Stimulated activated CD8-positive, alpha-beta memory T cell treated with anti-CD3 and anti-CD28 coated beads, Interleukin-4, amount 100 ng/mL, for 48 hours (primary cell): ENCODE data around the gene BPIFB3.

Experiments
- DNase-seq: peaks from one replicate; pipeline ENCODE4 v3.0.0-alpha.2; 2020

BPIFB3 gene

DNA sequence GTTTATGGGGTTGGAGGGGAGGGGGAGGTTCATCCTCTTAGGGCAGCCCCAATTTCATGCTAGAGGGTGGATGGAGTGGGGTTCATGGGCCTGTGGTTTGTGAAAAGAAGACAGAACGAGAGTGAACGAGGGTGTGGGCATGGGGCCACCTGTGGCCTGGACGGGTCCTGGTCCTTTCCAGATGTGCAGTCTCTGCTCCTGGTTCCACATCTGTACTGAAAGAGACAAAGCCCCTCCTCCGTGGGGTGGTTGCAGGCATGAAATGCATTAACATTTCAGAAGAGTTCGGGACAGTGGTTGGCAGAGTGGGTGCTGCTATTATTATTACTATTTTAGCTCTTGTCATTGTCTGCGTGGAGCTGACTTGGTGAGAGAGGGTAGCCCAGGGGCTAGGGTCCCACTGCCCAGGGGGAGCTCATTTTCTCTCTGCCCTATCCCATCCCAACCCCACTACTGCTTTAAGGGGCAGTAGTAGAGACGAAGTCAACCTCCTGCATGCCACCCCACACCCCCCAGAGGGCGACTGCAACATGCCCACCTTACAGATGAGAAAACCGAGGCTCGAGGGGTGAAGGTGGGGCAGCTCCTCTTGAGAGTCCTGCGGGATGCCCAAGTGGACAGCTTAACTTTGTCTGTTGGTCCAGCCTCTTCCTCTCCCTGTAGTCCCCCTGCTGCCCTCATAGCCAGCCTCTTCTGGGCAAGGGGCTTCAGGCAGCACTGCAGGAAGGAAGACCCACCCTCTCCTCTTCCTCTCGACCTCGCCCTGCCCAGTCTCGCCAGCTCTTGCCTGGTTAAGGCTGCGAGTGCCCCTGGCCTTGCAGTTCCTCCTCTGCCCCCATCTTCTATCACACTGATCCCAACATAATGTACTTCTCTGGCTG is 37.8 kb upstream of the BPIFB3 start:
- DNase-seq = no peak

GRCh38 chr20:33016581-33017109 is 37.1 kb upstream of the BPIFB3 start:
- no peak for DNase-seq

GRCh38 chr20:33017542-33017941 is 36.2 kb upstream of the BPIFB3 start:
- no peak for DNase-seq

DNA sequence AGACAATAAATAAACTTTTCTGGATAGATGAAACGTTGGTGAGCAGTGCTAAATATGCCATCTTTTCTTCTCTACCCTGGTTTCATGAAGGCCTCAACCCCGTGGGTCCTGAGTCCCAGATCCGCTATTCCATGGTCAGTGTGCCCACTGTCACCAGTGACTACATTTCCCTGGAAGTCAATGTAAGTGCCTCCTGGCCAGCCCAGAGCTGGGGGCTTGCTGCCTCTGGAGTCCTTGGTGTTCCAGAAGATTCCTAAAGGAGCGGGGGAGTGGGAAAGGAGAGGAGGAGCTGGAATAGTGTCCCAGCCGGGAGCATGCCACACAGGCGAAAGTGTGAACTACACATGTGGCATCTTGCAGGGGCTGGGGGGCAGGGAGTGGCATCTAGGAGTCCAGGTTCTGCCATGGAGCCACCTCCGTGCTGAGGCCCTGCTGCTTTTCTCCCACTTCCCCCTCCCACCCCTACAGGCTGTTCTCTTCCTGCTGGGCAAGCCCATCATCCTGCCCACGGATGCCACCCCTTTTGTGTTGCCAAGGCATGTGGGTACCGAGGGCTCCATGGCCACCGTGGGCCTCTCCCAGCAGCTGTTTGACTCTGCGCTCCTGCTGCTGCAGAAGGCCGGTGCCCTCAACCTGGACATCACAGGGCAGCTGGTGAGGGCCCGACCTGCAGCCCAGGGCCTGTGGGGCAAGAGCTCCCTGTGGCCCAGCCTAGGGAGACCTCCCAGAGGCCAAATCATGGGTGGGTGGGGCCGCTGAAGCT is 35.4 kb upstream of the BPIFB3 start:
- DNase-seq = no peak

GRCh38 chr20:33019465-33020277 is 34.0 kb upstream of the BPIFB3 start:
- DNase-seq = no peak

GRCh38 chr20:33020278-33021161 is 33.2 kb upstream of the BPIFB3 start:
- no peak for DNase-seq

- DNase-seq = no peak
Measured at GRCh38 chr20:33021879-33022278, 31.8 kb upstream of the BPIFB3 start.

DNA sequence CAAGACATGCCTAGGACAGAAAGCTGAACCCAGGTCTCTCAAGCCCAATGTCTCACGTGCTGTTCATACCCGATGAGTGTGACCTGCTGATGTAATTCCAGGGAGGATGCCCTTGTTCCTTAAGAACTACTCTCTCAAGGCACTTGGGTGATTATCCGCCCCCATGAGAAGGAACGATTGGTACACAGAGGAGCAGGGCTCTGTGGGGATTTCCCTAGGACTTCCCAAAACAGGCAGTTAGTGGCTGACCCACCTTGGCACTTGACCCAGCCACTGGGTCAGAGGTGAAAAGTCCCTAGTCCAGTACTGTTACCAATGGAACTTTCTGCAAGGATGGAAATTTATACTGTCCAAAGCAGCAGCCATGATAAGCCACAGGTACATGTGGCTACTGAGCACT is 31.4 kb upstream of the BPIFB3 start:
- no peak for DNase-seq

GRCh38 chr20:33022694-33023438 is 30.8 kb upstream of the BPIFB3 start:
- DNase-seq = no peak

DNA sequence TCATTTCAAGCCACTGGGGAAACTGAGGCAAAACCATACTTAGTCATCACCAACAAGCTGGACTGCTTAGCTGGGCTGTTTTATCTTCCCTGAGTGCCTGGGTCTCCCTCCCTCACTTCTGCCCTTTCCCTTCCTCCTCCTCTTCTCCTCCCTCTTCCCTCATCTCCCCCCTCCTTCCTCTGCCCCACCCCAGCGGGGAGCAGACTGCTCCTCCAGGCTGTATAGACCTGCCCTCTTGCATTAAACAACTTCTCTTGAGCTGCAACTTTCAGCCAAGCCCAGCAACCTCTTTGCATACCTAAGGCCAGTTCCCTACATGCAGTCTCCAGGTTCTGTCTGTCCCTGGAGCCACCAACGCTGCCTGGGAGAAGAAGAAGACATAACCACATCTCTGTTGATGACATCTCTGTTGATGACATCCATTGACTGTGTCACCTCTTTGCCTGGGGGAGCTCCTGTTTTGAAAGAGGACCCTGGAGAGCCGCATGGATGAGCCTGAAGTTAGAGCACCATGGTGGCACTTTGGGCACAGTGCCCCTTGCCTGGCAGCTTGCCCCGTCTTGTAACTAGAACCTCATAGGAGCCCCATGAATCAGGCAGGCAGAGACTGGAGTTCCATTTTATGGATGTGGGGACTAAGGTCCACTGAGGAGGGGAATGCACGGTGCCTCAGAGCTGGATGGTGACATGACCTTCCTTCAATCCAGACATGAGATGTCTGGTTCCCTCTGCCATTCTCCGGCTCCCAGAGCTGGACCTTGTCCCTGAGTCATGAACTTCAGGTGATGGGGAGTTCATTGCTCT is 30.1 kb upstream of the BPIFB3 start:
- no peak for DNase-seq

DNA sequence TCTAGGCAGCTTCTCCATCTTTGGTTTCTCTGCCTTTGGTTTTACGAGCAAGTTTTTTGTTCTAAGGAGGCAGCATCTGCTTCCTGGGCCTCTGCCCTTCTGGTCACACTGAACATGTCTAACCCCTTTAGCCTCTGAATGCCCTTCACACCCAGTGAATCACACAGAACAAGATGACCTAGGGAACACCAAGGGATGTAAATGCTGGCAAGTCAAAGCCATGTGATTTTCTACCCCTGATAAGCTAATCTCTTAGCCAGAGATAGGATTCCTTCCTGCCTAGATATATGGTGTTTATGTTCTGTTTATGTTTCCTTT is 29.5 kb upstream of the BPIFB3 start:
- no peak for DNase-seq

DNA sequence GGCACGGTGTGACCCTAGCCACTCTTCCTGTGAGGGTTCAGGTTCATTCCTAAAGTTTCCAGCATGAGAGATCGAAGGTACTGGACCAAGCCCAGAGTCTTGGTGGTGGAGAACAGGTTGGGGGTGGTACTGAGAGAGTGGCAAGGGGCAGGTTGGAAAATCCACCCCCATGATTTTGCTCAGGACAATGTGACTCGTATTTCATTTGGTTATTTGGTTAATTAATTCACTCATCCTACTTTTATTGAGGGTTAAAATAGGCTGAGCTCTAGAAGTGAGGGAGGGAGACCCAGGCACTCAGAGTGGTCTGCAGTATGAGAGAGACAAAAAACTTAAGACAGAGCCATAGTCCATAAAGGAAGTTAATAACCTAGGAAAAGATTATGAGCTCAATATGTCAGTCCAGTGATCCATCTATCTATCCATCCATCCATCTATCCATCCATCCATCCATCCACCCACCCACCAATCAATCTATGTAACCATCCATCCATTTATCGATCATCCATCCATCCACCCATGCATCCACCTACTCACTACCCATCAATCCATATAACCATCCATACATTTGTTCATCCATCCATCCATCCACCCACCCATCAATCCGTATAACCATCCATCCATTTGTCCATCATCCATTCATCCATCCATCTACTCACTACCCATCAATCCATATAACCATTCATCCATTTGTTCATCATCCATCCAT is 28.9 kb upstream of the BPIFB3 start:
- no peak for DNase-seq

- DNase-seq = no peak
Measured at GRCh38 chr20:33025318-33025876, 28.3 kb upstream of the BPIFB3 start.

GRCh38 chr20:33026072-33026778 is 27.5 kb upstream of the BPIFB3 start:
- DNase-seq = no peak

GRCh38 chr20:33026779-33027759 is 26.6 kb upstream of the BPIFB3 start:
- DNase-seq = no peak

GRCh38 chr20:33027769-33028751 is 25.6 kb upstream of the BPIFB3 start:
- no peak for DNase-seq
